GM21529 (cell line): ENCODE data around the gene PEX12.
"Not testable (repeated sequence)": the region's sequence is repeated elsewhere in the genome, so short reads cannot be mapped to it uniquely, and the experiment has no call there.

ENCODE experiments used
- ATAC-seq: cut with Tn5 transposase; IDR thresholded peaks from one replicate; pipeline ENCODE4 v1.9.1; 2021; ENCODE audit not compliant: unreplicated experiment

The PEX12 gene

DNA sequence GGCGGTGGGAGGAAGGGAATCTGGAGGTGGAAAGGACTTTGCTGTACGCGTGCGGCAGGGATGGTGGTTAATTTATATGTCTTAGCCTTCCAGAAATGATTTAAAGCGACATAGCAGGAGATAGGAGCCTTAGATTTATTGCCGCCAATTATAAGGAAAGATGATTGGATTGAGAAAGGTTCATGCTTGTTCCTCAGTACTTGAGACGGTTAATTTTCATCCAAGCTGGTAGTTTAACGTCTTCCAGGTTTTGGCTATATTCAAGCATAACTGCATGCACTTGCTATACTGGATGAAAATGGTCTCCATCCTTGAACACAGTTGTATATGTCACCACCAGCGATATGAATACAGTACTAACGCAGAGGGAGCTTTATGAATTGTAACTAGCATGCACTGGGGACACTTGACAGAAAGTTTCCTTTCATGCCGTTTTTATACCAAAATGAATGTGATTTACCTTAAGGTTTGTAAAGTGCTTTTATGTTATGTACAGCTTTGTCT, 610 bp upstream of the PEX12 start:
- ATAC-seq, result no peak

DNA sequence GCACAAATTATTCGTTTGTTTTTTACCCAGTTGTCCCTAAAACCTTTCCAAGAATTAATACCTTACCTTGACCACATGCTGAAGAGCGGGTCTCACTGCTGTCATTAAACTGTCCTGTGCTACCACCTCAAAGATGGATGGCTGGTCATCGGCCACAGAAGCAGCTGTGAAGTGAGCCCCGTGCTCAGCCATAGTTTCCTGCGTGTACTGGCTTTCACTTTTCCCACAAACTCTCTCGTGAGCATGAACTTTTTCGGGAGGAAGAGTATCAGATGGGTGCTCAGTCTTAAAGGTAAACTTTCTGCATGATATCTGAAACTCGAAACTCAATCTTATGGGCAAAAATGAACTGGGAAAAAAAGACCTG, 558 bp downstream of the PEX12 start:
- ATAC-seq, result no peak

DNA sequence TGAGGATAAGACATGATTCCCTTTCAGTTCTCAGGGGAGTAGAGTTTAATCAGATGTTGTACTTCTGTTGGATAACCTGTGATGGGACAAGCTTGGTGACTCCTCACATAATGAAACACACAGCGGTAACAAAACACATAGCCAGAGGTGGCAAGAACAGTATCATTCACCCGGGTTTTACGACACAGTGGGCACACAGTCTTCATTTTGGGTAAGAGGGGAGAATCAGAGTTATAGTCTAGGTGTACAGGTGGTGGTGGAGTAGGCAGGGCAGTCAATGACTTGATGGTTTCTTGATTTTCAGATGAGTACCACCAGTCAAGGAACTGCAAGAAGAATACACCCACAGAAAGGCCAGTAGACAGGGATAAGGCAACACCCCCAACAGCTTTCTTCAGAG, 2.6 kb downstream of the PEX12 start:
- no peak for ATAC-seq

DNA sequence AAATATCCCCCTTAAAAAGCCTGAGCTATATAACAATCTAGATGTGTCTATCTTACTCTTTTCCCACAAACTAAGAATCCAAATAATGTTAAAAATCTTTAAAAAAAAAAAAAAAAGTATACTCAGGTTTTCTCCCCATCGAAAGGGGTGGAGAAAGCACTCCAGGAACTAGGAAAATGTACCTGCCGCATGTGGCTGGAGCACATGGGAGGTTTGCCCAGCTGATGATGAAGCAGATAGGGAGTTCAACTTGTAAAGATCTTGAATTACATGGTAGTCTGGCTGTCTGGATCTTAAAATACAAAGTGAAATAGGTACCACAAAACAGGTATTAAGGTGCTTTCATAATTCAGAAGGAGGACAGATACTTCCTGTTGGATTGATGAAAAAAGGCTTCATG, 9.0 kb downstream of the PEX12 start:
- ATAC-seq, result no peak

DNA sequence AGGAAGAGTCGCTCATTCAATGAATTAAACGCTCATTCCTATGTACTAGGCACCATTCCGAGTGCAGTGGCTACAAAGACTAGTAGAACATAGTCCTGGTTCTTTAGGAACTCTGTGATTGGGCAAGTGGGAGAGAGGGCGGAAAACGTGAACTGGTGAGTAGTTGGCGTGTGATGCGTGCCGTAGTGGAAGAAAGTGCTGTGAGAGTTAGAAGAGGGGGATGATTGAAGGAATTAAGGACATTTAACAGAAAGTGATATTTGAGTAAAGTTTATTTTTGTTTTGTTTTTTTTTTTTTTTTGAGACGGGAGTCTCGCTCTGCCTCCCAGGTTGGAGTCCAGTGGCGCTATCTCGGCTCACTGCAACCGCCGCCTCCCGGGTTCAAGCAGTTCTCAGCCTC, 9.8 kb downstream of the PEX12 start:
- no peak for ATAC-seq

DNA sequence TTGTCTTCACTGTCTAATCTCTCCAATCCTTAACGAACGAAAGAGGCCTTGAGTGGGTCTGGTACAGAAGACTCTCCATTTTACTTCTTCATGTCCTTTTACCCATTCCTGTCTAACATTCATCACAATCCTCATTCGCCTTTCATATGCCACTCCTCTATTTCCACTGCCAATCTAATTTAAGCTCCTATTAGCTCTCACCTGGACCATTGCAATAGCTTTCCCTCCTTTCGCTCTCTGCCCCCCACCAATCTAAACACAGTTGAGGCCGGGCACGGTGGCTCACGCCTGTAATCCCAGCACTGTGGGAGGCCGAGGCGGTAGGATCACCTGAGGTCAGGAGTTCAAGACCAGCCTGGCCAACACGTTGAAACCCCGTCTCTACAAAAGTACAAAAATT, 11.4 kb downstream of the PEX12 start:
- ATAC-seq, result no peak

DNA sequence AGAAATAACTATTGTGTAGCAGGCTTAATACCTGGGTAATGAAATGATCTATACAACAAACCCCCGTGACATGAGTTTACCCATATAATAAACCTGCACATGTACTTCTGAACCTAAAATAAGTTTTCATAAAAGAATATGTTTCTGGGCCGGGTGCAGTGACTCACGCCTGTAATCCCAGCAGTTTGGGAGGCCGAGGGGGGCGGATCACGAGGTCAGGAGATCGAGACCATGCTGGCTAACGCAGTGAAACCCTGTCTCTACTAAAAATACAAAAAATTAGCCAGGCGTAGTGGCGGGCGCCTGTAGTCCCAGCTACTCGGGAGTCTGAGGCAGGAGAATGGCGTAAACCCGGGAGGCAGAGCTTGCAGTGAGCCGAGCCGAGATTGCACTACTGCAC, 15.2 kb downstream of the PEX12 start:
- ATAC-seq, result not testable (repeated sequence)

DNA sequence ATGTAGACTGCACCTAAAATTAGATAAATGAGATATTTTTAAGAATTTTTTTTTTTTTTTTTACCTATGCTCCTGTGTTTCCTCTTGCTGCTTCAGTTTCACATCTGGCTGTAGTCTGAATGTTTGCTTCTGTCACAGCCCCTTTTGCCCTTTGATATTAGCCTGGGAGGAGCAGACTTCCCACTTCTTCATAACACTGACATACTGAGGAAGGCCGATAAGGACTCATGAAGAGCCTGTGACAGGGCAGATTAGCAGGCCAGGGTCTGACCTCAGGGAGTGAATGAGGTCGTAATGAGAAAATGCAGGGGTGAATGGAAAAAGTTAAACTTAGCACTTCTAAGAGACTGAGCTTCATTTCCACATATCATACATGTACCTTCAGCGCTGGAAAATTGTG, 17.7 kb downstream of the PEX12 start, which contains the start of gene SLFN14:
TSS of gene SLFN14 (minus strand) at position 117 of the 400 bp plus-strand sequence. CDS start 2,757 bp downstream, outside the sequence.
- ATAC-seq, result no peak

DNA sequence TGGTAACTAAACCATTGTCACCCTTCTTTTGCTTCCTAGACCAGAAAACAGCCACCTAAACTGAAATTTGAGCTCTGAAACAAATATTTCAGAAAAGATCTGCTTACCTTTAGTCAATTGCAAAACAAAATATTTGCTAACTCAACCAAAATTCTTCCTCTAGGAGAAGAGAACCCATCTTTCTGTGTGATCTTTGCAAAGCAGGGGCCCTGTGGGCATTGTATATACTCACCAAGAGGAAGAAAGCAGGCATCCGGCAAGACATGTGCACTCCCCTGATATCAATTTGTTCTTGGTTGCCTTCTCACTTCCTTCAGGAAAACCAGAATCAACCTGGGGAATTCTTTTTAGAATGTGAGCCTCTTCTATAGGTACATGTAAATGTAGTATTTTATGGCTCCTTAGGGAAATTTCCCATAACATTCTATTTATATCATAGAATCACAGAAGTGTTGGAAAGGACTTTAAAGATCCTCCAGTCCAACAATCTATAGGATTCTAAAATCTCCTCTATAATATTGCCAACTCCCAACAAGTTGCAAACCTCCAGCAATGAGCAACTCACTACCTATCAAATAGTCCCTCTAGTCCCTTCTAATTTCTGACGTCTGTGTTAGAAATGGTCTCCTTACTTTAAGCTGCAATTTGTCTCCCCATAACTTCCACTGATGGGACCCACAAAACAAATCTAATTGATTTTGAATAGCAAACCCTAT, 18.7 kb downstream of the PEX12 start:
- ATAC-seq, result no peak

DNA sequence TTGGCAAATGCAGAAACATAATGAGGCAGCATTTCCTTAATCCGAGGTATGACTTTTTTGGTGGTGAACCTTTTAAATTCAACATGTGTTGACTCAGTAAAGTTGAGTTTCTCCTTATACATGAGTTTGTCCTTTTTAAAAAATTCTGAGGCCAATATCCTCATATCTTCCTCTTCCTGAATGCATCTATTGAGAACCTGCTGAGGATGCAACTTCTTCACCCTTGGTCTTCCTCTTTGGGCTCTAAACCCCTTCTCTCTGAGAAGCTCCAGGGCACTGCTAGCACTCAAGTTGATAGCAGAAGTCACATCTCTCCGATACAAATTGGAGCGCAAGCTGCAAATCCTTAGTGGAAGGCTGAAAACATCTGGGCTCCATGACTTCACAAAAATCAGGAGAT, 21.0 kb downstream of the PEX12 start:
- no peak for ATAC-seq

DNA sequence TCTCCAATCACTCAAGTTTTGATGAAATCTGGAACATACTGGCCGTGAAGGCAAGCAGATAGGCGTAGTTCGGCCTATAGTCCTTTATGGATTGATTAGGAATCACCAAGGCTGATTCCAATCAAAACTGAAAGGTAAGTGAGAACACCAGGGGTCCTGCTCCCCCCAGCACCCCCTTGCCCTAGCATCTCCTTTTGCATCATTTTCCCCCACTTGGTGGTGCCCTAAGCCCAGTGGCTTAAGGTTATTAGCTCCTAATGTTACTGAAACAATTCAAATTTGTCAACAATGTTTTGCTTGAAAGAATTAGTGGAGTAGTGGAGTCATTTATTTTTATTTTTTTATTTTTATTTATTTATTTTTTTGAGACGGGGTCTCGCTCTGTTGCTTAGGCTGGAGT, 22.7 kb downstream of the PEX12 start:
- ATAC-seq, result no peak

DNA sequence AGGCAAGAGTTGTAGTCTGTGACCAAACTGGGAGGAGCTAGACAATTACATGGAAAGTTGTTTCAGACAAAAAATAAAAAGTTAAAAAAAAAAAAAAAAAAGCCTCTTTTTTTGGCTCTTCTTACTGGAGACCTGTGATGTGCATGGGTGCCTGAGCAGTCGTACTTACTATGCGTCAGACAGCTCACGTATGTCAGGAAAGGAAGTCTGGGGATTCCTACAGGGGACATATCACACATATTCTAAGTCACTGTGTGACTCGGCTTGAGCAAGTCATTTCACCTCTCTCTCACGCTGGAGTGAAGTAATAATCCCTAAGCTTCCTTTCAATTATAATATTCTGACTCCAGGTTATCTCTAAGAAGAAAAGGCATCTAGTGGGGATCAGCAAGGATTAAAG, 23.7 kb downstream of the PEX12 start:
- no peak for ATAC-seq

DNA sequence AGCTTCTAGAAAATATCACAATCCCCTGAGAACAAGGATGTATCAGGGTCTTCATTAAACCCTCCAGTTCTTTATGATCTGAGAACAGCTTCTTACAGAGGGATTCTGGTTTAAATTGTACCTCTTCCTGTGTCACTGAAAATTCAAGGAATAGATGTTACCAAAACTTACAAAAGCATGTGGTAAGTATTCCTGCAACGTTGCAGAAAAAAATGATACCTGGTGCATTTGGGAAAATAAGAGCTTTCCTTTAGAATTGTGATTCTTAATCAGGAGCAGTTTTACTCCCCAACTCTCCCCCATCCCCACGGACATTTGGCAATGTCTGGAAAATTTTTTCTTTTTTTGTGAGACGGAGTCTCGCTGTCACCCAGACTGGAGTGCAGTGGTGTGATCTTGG, 25.1 kb downstream of the PEX12 start:
- ATAC-seq, result no peak

DNA sequence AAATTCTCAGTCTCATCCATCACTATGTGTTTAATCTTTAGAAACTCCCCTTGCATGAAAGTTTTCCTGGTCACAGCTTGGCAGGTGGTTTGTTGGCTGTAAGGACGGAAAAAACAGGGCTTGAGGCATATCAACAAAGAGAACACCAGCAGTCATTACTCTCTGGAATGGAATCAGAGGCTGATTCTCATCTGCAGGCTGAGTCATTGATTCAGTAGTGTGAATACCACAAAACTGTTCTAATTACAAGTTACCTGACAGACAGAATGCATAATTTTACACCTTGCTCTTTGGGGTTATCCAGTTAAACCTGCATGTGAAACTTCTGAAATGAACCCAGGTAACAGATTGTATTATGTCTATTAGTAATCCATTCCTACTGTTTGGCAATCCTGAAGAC, 29.4 kb downstream of the PEX12 start:
- no peak for ATAC-seq

DNA sequence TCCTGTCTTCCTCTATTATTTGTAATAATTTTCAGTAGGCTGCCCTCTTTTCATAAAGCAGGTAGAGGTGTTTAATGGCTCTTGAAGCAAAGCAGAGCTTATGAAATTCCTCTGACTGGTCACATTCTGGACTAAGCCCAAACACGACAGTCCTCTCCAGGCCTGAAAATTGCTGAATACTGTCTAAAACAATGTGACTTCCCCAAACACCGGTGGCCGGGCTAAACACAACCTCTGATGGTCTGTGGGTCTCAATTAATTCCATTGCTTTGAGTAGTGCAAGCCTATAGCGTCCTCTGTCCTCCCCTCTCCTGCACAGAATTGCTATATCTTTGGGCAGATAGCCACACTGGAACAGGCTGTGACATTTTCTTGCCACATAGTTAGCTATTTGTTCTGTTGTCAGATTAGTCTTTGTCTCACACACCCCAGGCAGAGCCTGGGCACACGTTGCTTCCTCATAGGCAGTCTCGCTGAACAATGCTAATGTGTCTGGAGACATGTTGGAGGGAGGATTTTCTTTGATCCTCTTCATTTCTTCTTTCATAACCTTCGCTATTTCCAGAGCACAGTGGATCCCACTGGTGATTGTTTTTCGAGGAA, 30.1 kb downstream of the PEX12 start:
- ATAC-seq, result no peak

DNA sequence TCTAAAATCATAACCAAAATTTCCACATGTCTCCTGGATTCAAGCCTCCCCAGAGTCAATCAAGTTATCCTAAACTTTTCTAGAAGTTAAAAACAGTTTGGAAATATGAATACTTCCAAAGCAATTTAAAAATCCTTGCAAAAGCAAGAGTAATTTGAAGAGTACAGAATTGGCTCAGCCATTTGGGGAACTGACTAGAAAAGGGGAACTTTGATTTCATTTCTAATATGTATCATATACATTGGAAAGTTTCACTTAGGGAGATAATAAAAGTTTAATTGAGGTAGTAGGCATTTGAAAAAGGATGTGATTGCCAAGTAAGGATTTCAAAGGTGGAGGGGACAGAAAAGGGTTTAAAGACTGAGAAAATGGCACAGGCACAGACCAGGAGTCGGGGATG, 31.9 kb downstream of the PEX12 start:
- ATAC-seq, result no peak

DNA sequence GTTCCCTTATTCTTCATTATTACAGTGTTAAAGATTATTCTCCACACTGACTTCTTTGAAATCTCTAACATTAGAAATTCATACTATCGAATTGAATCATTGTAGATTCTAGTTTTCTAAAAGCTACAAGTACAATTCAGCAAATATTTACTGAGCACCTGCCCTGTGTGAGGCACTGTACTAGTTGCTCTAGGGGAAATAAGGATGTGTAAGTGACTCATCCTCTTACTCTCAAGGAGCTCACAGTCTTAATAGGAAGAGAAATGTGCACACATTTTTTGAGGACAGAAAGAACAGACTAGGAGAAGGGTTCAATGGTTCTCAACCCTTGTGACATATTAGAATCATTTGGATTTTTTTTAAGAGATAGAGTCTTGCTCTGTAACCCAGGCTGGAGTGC, 33.2 kb downstream of the PEX12 start:
- ATAC-seq, result no peak

DNA sequence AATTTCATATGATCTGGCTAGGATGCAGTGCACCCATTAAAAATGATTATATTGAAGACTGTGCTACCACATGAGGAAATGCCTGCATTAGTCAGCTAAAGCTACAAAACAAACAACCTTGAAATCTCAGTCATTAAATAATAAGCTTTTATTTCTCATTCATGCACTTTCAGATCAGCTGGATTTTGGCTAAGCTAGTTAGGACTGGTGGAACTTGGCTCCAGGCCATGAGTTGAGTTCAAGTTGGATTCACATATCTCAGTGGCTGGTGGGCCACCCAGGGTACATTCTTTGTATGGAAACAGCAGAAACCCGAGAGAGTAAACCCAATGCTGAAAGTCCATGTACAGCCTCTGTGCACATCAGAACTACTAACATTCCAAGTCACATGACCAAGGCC, 34.5 kb downstream of the PEX12 start:
- no peak for ATAC-seq

DNA sequence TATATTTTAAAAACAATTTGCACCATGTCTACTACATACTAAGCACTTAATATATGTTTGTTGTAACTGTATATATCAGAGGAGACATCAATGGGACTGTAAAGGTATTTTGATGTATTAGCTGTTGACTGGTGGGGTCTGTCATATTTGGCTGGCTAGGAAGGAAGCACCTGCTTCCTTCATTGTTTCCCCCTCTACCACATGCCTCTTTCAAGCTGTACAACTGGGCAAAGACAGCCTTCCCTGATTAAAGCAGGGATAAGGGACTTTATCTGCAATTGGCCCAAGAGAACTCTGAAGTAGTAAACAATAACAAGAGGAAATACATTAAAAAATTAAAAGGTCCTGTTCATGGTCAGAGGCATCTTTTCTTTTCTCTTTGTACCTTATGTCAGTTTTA, 35.4 kb downstream of the PEX12 start:
- no peak for ATAC-seq

DNA sequence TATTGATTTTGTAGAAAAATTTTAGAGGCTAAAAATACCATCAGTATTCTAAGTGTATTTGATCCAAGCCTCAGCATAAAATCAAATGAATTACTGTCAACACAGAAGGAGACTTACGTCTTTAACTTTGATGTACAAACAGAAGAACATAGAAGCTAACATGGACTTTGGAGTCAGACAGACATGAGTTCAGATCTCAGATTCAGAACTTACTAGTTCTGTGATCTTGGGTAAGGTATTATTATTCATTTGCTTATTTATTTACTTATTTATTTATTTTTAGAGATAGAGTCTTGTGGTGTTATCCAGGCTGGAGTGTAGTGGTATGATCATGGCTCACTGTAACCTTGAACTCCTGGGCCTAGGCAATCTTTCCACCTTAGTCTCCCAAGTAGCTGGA, 36.9 kb downstream of the PEX12 start:
- ATAC-seq, result no peak

DNA sequence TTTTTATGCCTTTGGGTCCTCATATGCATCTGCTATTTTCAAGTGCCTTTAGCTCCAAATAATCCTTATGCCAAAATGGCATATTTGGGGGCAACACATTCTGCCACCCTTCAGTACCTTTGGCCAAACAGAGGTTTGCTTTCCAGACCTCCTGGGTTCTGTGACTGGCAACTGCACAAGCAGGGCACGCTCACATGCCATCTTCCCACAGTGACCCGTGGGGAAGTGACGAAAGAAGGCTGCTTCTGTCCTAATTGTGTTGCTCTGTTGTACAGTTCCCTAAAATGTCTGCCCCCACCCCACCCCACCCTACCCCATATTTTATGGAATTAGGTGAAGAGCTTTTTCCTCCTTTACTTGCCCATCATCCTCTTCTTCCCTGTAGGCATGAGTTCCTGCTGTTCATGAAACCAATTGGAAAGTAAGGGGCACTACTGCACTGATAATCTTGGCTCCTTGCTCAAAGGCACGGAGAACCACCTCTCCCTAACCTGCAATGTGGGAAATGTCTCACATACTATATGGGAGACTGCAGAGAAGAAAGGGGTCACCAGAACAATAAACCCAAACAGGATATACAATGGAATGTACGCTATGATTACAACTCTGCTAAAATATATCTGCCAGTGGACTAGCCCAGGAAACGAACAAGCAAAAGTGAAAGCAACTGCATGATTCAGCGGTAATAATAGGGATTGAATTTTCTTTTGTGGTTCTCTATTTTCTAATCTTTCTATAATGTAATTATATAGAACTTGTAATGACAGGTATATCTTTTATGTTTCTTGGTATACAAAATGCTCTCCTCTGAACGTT, 37.6 kb downstream of the PEX12 start:
- no peak for ATAC-seq

DNA sequence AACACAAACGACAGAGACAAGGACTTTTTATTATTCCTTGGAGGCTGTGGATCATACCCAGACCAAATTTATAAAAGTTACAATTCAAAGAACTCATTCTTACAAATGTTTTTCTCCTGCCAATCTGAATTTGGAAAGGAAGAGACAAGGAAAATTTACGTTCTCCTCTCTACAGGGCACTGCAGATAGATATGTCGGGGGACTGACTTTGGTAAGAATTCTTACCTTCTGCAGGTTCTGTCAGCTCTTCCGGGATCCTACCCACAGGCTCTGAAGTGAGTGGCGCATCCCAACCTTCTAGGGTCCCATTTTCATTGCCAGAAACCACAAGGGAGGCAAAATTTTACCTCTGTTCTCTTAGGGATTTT, 38.7 kb downstream of the PEX12 start:
- ATAC-seq, result no peak
